Progenitor cell of endocrine pancreas (in vitro differentiated cells): ENCODE results near the gene IL34. TPM values are rescaled to one million over a fixed set of nuclear protein-coding genes. Genes with fewer than 3 reads are reported as not detected.

Experiments
- DNase-seq: peaks from one replicate; pipeline ENCODE4 v3.0.0; 2021; ENCODE audit warnings: low spot score; ENCODE audit not compliant: unreplicated experiment
- H3K27ac Mint-ChIP-seq: 2 replicates; pipeline ENCODE4 v1.8.0; 2021; ENCODE audit warnings: mild to moderate bottlenecking, moderate library complexity, mixed read lengths
- H3K27me3 Mint-ChIP-seq: 2 replicates; pipeline ENCODE4 v1.8.0; 2021; ENCODE audit warnings: mixed read lengths
- H3K36me3 Mint-ChIP-seq: 2 replicates; pipeline ENCODE4 v1.8.0; 2022; ENCODE audit warnings: mixed read lengths; ENCODE audit not compliant: insufficient read depth
- H3K4me1 Mint-ChIP-seq: 2 replicates; pipeline ENCODE4 v1.8.0; 2021; ENCODE audit warnings: low read depth, mixed read lengths
- H3K4me3 Mint-ChIP-seq: 2 replicates; pipeline ENCODE4 v1.8.0; 2021; ENCODE audit warnings: low read depth, mild to moderate bottlenecking, moderate library complexity, mixed read lengths
- H3K9me3 Mint-ChIP-seq: 2 replicates; pipeline ENCODE4 v1.8.0; 2021; ENCODE audit warnings: low read depth, mixed read lengths
- total RNA-seq: library from RNA; stranded (reverse); gene quantifications from 2 replicates; pipeline ENCODE4 v1.2.1, GENCODE V29; 2021
- TF ChIP-seq, protein P1 (sequence below): fragments of 200-600 bp; sonication (generic); IDR thresholded peaks from one replicate; pipeline ENCODE4 v1.5.0; 2021; ENCODE audit warnings: antibody characterized with exemption, mild to moderate bottlenecking; ENCODE audit not compliant: unreplicated experiment

Gene IL34
- total RNA-seq, 1 donor from 2014 or later = not detected

DNA sequence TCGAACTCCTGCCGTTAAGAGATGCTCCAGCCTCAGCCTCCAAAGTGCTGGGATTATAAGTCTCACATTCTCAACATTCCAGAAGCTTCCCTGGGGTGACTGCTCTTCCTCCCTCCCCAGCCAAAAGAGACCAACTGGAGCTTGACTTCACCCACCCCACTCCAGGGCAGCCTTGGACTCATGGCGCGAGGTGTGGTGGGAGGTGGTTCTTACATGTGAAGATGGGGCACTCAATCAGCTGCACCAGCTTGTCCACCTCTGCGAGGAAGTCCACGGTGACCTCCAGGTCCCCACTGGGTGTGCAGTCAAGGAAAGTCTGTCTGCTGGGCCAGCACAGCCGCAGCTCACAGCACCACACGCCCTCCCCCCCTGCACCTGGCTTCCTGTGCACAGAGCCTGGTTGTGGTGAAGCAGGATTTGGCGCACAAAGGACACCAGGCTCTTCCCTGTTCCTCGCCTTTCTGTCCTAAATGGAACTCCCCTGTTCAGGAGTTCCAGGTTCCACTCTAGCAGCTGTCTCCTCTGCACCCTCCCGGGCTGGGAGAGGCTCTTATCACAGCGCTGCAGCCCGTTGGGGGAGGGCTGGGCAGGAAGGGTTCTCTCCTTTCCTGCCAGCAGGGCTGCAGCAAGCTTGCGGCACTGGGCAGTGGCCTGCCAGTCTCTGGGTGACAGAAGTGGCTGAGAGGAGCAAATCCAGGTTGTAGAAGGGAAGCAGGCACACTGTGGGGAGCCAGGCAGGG lies 49.1 kb downstream of the IL34 start:
- H3K4me3 Mint-ChIP-seq = no peak overlapping the region
- H3K9me3 Mint-ChIP-seq = no peaks in the 10 kb centered on the region
- peaks cover 5% of the 10 kb centered on the region for H3K36me3 Mint-ChIP-seq
- H3K27me3 Mint-ChIP-seq = no peaks in the 10 kb centered on the region
- no peak for DNase-seq
- peak overlapping the region; percentile 17 for H3K27ac Mint-ChIP-seq
- TF ChIP-seq, protein P1, sequence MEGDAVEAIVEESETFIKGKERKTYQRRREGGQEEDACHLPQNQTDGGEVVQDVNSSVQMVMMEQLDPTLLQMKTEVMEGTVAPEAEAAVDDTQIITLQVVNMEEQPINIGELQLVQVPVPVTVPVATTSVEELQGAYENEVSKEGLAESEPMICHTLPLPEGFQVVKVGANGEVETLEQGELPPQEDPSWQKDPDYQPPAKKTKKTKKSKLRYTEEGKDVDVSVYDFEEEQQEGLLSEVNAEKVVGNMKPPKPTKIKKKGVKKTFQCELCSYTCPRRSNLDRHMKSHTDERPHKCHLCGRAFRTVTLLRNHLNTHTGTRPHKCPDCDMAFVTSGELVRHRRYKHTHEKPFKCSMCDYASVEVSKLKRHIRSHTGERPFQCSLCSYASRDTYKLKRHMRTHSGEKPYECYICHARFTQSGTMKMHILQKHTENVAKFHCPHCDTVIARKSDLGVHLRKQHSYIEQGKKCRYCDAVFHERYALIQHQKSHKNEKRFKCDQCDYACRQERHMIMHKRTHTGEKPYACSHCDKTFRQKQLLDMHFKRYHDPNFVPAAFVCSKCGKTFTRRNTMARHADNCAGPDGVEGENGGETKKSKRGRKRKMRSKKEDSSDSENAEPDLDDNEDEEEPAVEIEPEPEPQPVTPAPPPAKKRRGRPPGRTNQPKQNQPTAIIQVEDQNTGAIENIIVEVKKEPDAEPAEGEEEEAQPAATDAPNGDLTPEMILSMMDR = no peak
- H3K4me1 Mint-ChIP-seq = peaks cover 1% of the 10 kb centered on the region

DNA sequence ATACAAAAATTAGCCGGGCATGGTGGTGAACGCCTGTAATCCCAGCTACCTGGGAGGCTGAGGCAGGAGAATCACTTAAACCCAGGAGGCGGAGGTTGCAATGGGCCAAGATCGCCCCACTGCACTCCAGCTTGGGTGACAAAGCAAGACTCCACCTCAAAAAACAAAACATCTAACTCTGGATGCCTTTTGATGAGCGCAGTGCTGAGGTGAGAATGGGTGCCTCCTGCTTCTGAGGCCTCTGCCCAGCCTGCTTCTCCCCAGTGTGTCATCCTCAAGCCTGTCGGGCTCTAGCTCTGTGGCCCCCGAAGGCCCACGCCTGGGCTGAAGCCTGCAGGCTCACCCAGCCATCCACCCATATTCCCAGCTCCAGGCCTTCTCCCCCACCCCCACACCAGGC lies 50.0 kb downstream of the IL34 start:
- TF ChIP-seq, protein P1 = no peak
- peaks cover 5% of the 10 kb centered on the region for H3K36me3 Mint-ChIP-seq
- H3K4me1 Mint-ChIP-seq = peaks cover 1% of the 10 kb centered on the region
- no peaks in the 10 kb centered on the region for H3K27me3 Mint-ChIP-seq
- no peaks in the 10 kb centered on the region for H3K9me3 Mint-ChIP-seq
- H3K4me3 Mint-ChIP-seq = no peak overlapping the region
- DNase-seq = no peak
- no peak overlapping the region for H3K27ac Mint-ChIP-seq

DNA sequence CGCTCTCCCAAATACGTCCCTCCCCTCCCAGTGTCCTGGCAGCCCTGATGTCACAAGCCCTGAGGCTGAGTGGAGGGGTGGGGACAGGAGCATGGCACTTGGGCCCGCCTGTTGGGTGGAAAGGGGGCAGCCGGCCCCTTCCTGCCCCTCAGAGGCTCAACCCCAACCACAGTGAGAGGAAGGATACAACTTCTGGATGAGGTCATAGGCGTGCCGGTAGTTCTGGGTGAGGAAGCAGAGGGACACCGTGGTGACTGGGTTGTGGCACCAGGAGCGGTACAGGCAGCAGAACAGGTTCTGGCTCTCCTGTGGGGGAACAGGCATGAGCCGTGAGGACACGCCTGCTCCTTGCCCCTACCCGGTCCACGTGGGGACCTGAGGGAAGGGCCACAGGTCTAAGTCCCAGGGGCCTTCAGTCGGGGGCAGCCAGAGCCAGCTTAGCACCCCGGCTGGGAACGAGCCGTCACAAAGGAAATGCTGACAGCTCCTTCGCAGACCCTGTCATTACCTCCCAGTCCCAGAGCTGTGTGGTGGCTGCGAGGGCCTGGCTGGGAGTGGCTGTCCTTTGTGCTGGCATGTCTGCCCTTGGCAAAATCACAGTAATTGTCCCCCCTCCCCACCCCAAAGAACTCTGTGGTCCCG lies 50.7 kb downstream of the IL34 start:
- TF ChIP-seq, protein P1 = no peak
- H3K27ac Mint-ChIP-seq = peak overlapping the region; percentile 33
- peaks cover 5% of the 10 kb centered on the region for H3K36me3 Mint-ChIP-seq
- no peaks in the 10 kb centered on the region for H3K9me3 Mint-ChIP-seq
- no peak overlapping the region for H3K4me3 Mint-ChIP-seq
- no peaks in the 10 kb centered on the region for H3K27me3 Mint-ChIP-seq
- no peak for DNase-seq
- H3K4me1 Mint-ChIP-seq = peaks cover 1% of the 10 kb centered on the region

DNA sequence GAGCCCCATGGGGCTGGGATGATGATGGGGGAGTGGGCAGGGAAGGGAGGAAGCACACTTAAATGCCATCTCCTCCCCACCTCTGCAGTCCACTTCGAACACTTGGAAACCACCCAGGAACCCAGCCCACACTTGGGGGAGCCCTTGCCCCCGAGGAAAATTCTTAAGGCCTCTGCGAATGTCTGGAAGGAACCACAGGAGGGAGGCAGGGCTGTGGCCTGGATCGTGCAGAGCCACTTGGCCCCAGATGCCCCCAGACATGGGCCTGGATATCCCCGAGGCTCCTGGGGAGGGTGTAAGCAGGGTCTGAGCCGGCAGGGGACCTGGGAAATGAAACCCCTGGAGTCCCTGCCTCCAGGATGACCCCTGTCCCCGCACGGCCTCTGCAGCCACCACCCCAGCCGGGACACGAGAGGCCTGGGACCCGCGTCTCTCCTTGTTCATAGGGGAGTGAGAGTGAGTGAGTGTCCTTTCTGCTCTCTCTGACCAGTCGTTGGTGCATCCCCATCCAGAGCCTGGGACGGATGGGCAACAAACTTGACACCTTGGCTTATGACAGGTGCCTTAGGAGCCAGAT lies 51.3 kb downstream of the IL34 start:
- Mint-ChIP-seq H3K27me3 (no peaks in the 10 kb centered on the region), H3K4me3 (no peak overlapping the region), H3K9me3 (no peaks in the 10 kb centered on the region), H3K4me1 (peaks cover 4% of the 10 kb centered on the region), H3K27ac (no peak overlapping the region), H3K36me3 (peaks cover 5% of the 10 kb centered on the region)
- no peak for DNase-seq
- TF ChIP-seq, protein P1 = no peak

DNA sequence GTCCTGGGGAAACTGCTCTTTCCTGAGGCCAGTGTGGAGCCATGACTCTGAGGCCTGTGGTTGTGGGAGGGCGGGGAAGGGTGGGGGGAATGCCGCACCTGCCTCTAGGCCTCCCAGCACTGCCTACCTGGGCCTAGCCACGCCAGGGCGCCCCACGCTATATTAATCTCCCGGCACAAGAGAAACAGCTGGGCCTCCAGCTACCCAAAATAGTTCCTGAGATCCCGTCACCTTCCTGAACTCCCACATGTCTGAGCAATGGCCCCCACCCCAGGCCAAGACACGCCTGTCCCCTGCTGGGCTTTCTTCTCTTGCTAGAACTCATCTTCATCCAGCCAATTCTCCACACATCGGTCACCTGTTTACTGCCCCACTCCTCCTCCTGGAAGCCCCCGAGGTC lies 52.5 kb downstream of the IL34 start:
- TF ChIP-seq, protein P1 = no peak
- Mint-ChIP-seq H3K9me3 (no peaks in the 10 kb centered on the region), H3K4me3 (no peak overlapping the region), H3K27me3 (no peaks in the 10 kb centered on the region), H3K27ac (no peak overlapping the region), H3K36me3 (peaks cover 5% of the 10 kb centered on the region), H3K4me1 (peaks cover 10% of the 10 kb centered on the region)
- no peak for DNase-seq
